Measurements from ENCODE around the gene PTPRN2. TPM values are rescaled to one million over a fixed set of nuclear protein-coding genes. Genes with fewer than 3 reads are reported as not detected.

PTPRN2 gene
- polyA plus RNA-seq, 1 of the 3 experiments (the other 2 are of a cell fraction), result 4.0 TPM

GRCh38 chr7:158109364-158110033 is 478.1 kb downstream of the PTPRN2 start:
- Histone ChIP-seq H3K4me1 (ENCODE audit: control insufficient read depth in 1 of 2, insufficient read depth in 2 of 2, low read depth in 1 of 2, low read length in 1 of 2) (peaks cover 0 to 12% of the 10 kb centered on the region in 2 experiments; a peak in 1 of 4 replicates), H4K20me1 (ENCODE audit: insufficient read depth) (no peaks in the 10 kb centered on the region), H3K9ac (no peak overlapping the region), H3K4me2 (no peak overlapping the region), H3K9me2 (no peaks in the 10 kb centered on the region), H2AFZ (ENCODE audit: low read depth) (no peak overlapping the region), H3K9me3 (no peaks in the 10 kb centered on the region), H3F3A (replicated peaks; ENCODE audit: insufficient read depth) (no peaks in the 10 kb centered on the region), H3K27me3 (ENCODE audit: insufficient read depth) (no peaks in the 10 kb centered on the region), H3K36me3 (replicated peaks in 1 of 2; ENCODE audit: control insufficient read depth in 1 of 2, insufficient read depth in 2 of 2, low read length in 1 of 2) (no peaks in the 10 kb centered on the region), H3K27ac (ENCODE audit: low read depth in 2 of 2, low read length in 1 of 2) (no peak overlapping the region), H3K4me3 (ENCODE audit: low read depth in 2 of 2, low read length in 1 of 2) (no peak overlapping the region), H3K79me2 (ENCODE audit: insufficient read depth) (no peaks in the 10 kb centered on the region)
- 39% methylated on average over 11 of the region's 12 CpGs for WGBS (ENCODE audit: low lambda C conversion rate)
- TF ChIP-seq POLR2AphosphoS5 (IDR thresholded peaks at IDR 0.05; ENCODE audit: low read depth, low read length) (no peak), FOXJ3 (CRISPR knock-in tag; IDR thresholded peaks at IDR 0.05) (no peak), NFIC (IDR thresholded peaks at IDR 0.05; ENCODE audit: borderline replicate concordance) (no peak), RFX5 (IDR thresholded peaks at IDR 0.05; ENCODE audit: low read length) (no peak), JUND (IDR thresholded peaks at IDR 0.05) (no peak), MAX (IDR thresholded peaks at IDR 0.05; ENCODE audit: low read depth) (no peak), MXI1 (IDR thresholded peaks at IDR 0.05; ENCODE audit: low read depth, low read length) (no peak), REST (IDR thresholded peaks at IDR 0.05; ENCODE audit: low read depth, low read length) (no peak)
- TF ChIP-seq, protein P1, sequence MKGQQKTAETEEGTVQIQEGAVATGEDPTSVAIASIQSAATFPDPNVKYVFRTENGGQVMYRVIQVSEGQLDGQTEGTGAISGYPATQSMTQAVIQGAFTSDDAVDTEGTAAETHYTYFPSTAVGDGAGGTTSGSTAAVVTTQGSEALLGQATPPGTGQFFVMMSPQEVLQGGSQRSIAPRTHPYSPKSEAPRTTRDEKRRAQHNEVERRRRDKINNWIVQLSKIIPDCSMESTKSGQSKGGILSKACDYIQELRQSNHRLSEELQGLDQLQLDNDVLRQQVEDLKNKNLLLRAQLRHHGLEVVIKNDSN (IDR thresholded peaks at IDR 0.05; ENCODE audit: borderline replicate concordance, low read depth), result no peak
- POLR2A ChIA-PET, result no interaction called here
- CTCF ChIA-PET, result no interaction called here
- no peak for DNase-seq

GRCh38 chr7:158108646-158109293 is 478.9 kb downstream of the PTPRN2 start:
- POLR2A ChIA-PET, result no interaction called here

More at GRCh38 chr7:158108646-158109293, 478.9 kb downstream of the PTPRN2 start:
- no peaks in the 10 kb centered on the region for H3F3A ChIP-seq (replicated peaks; ENCODE audit: insufficient read depth)
- no peaks in the 10 kb centered on the region for H4K20me1 ChIP-seq (ENCODE audit: insufficient read depth)
- H3K9ac ChIP-seq, result no peak overlapping the region
- TF ChIP-seq ELF1 (IDR thresholded peaks at IDR 0.05) (no peak), YY1 (IDR thresholded peaks at IDR 0.05; ENCODE audit: low read depth) (no peak), ZBTB33 (IDR thresholded peaks at IDR 0.05; ENCODE audit: borderline replicate concordance, low read depth) (no peak), TCF12 (IDR thresholded peaks at IDR 0.05) (no peak), MEF2A (IDR thresholded peaks at IDR 0.05; ENCODE audit: borderline replicate concordance, low read depth) (no peak), JUND (IDR thresholded peaks at IDR 0.05) (no peak), TAF1 (IDR thresholded peaks at IDR 0.05; ENCODE audit: borderline replicate concordance, low read depth, low read length) (no peak), EZH2phosphoT487 (IDR thresholded peaks at IDR 0.05; ENCODE audit: borderline replicate concordance, low read depth) (no peak), RXRA (IDR thresholded peaks at IDR 0.05; ENCODE audit: borderline replicate concordance, low read depth) (no peak), RAD21 (IDR thresholded peaks at IDR 0.05; ENCODE audit: low read length) (no peak)
- TF ChIP-seq, protein P2, sequence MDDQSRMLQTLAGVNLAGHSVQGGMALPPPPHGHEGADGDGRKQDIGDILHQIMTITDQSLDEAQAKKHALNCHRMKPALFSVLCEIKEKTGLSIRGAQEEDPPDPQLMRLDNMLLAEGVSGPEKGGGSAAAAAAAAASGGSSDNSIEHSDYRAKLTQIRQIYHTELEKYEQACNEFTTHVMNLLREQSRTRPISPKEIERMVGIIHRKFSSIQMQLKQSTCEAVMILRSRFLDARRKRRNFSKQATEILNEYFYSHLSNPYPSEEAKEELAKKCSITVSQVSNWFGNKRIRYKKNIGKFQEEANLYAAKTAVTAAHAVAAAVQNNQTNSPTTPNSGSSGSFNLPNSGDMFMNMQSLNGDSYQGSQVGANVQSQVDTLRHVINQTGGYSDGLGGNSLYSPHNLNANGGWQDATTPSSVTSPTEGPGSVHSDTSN (IDR thresholded peaks at IDR 0.05), result no peak
- H2AFZ ChIP-seq (ENCODE audit: low read depth), result no peak overlapping the region
- H3K4me3 ChIP-seq (ENCODE audit: low read depth in 2 of 2, low read length in 1 of 2), result no peak overlapping the region
- no peak overlapping the region for H3K27ac ChIP-seq (ENCODE audit: low read depth in 2 of 2, low read length in 1 of 2)
- no peak overlapping the region for H3K4me2 ChIP-seq
- no peak for DNase-seq
- no peaks in the 10 kb centered on the region for H3K36me3 ChIP-seq (replicated peaks in 1 of 2; ENCODE audit: control insufficient read depth in 1 of 2, insufficient read depth in 2 of 2, low read length in 1 of 2)
- H3K4me1 ChIP-seq (ENCODE audit: control insufficient read depth in 1 of 2, insufficient read depth in 2 of 2, low read depth in 1 of 2, low read length in 1 of 2), result peaks cover 0 to 12% of the 10 kb centered on the region in 2 experiments; a peak in 1 of 4 replicates
- no peaks in the 10 kb centered on the region for H3K79me2 ChIP-seq (ENCODE audit: insufficient read depth)
- CTCF ChIA-PET, result no interaction called here
- WGBS (ENCODE audit: low lambda C conversion rate), result 15% methylated on average over 4 of the region's 4 CpGs
- H3K9me2 ChIP-seq, result no peaks in the 10 kb centered on the region
- no peaks in the 10 kb centered on the region for H3K9me3 ChIP-seq
- no peaks in the 10 kb centered on the region for H3K27me3 ChIP-seq (ENCODE audit: insufficient read depth)
